Thoracic aorta (tissue), 2 donors: ENCODE data around the gene PCDH9. TPM values are rescaled to one million over a fixed set of nuclear protein-coding genes. Genes with fewer than 3 reads are reported as not detected.

Source experiments
- ATAC-seq: fragments of 150-250 bp; one replicate; pipeline ENCODE4 v1.8.0; 2017; ENCODE audit warnings: low read depth; ENCODE audit not compliant: insufficient number of reproducible peaks, low FRiP score
- DNase-seq: peaks from one replicate; pipeline ENCODE4 v3.0.0-alpha.2; 2020; ENCODE audit warnings: low spot score
- H3K27ac ChIP-seq, 2 donors: fragments of 200-600 bp; sonication (generic); 1 replicate in 1 of 2; 2 replicates in 1 of 2; pipeline ENCODE4 v1.5.1; 2016; ENCODE audit warnings: mild to moderate bottlenecking in 2 of 2, moderate library complexity in 2 of 2
- H3K27me3 ChIP-seq: fragments of 200-600 bp; sonication (generic); replicated peaks from 2 replicates; pipeline ENCODE4 v1.6.0; 2016; ENCODE audit warnings: mild to moderate bottlenecking; ENCODE audit not compliant: insufficient read depth
- H3K36me3 ChIP-seq: fragments of 200-600 bp; sonication (generic); one replicate; pipeline ENCODE4 v1.5.1; 2016
- H3K4me1 ChIP-seq, 2 donors: fragments of 200-600 bp; sonication (generic); 1 replicate in 1 of 2; 2 replicates in 1 of 2; pipeline versions ENCODE4 v1.5.1 to v1.6.0; 2016; ENCODE audit warnings: low read depth in 2 of 2, mild to moderate bottlenecking in 1 of 2; ENCODE audit not compliant: control insufficient read depth in 1 of 2
- H3K4me3 ChIP-seq: fragments of 200-600 bp; sonication (generic); 2 replicates; pipeline ENCODE4 v1.5.1; 2016; ENCODE audit warnings: mild to moderate bottlenecking
- H3K9me3 ChIP-seq: fragments of 200-600 bp; sonication (generic); 2 replicates; pipeline ENCODE4 v1.5.1; 2016
- CTCF ChIP-seq: fragments of 200-600 bp; sonication (generic); IDR thresholded peaks from one replicate; pipeline ENCODE4 v1.5.1; 2019; ENCODE audit warnings: antibody characterized with exemption
- total RNA-seq, 2 donors: library from RNA; depleted of rRNA; stranded (reverse); fragments of >200 nt; gene quantifications; one replicate each; pipeline versions ENCODE4 v1.1.0 to v1.2.3, GENCODE V29; 2016

Gene PCDH9
- total RNA-seq, 2 donors from 2014 or later = 12.3 to 15.3 TPM

GRCh38 chr13:66879988-66880387 is 350.1 kb downstream of the PCDH9 start:
- no peaks in the 10 kb centered on the region for H3K27me3 ChIP-seq
- ATAC-seq = no peak
- H3K36me3 ChIP-seq = no peaks in the 10 kb centered on the region
- H3K9me3 ChIP-seq = no peaks in the 10 kb centered on the region
- no peak for DNase-seq
- TF ChIP-seq CTCF = no peak
- no peak overlapping the region for H3K27ac ChIP-seq
- no peaks in the 10 kb centered on the region for H3K4me1 ChIP-seq
- H3K4me3 ChIP-seq = no peak overlapping the region

- Histone ChIP-seq H3K36me3 (no peaks in the 10 kb centered on the region), H3K9me3 (no peaks in the 10 kb centered on the region), H3K27ac (no peak overlapping the region), H3K4me3 (no peak overlapping the region), H3K27me3 (no peaks in the 10 kb centered on the region), H3K4me1 (no peaks in the 10 kb centered on the region)
- ATAC-seq (no peak), DNase-seq (no peak)
- no peak for TF ChIP-seq CTCF
Observed at GRCh38 chr13:66875264-66875663, 354.9 kb downstream of the PCDH9 start.

GRCh38 chr13:66864627-66865026 is 365.5 kb downstream of the PCDH9 start:
- DNase-seq (no peak), ATAC-seq (no peak)
- no peak for TF ChIP-seq CTCF
- Histone ChIP-seq H3K27ac (no peak overlapping the region), H3K36me3 (no peaks in the 10 kb centered on the region), H3K4me3 (no peak overlapping the region), H3K9me3 (no peaks in the 10 kb centered on the region), H3K27me3 (no peaks in the 10 kb centered on the region), H3K4me1 (no peaks in the 10 kb centered on the region)

GRCh38 chr13:66860878-66861417 is 369.2 kb downstream of the PCDH9 start:
- Histone ChIP-seq H3K27me3 (no peaks in the 10 kb centered on the region), H3K36me3 (no peaks in the 10 kb centered on the region), H3K4me3 (no peak overlapping the region), H3K9me3 (no peaks in the 10 kb centered on the region), H3K4me1 (no peaks in the 10 kb centered on the region), H3K27ac (no peak overlapping the region)
- no peak for TF ChIP-seq CTCF
- ATAC-seq = no peak
- DNase-seq = no peak

GRCh38 chr13:66859934-66860877 is 369.9 kb downstream of the PCDH9 start:
- H3K4me3 ChIP-seq = no peak overlapping the region
- H3K36me3 ChIP-seq = no peaks in the 10 kb centered on the region
- no peaks in the 10 kb centered on the region for H3K27me3 ChIP-seq
- no peaks in the 10 kb centered on the region for H3K4me1 ChIP-seq
- no peak overlapping the region for H3K27ac ChIP-seq
- no peak for TF ChIP-seq CTCF
- no peak for DNase-seq
- ATAC-seq = no peak
- no peaks in the 10 kb centered on the region for H3K9me3 ChIP-seq
